ENCODE data around the gene AMDHD2. TPM values are rescaled to one million over a fixed set of nuclear protein-coding genes. Genes with fewer than 3 reads are reported as not detected.

The AMDHD2 gene
- total and polyA plus RNA-seq, 2 experiments from 2014 or later = 20.2 to 68.1 TPM

GRCh38 chr16:2490190-2491105 lies 29.7 kb upstream of the AMDHD2 start:
- no peaks in the 10 kb centered on the region for H3K36me3 Mint-ChIP-seq (ENCODE audit: low read depth)
- no peaks in the 10 kb centered on the region for H3K36me3 ChIP-seq (ENCODE audit: insufficient read depth)
- no peaks in the 10 kb centered on the region for H3K27me3 ChIP-seq (ENCODE audit: insufficient read depth)
- ATAC-seq = no peak
- no peak overlapping the region for H3K4me3 ChIP-seq
- no peak overlapping the region for H2AFZ ChIP-seq
- no peak for TF ChIP-seq ZNF114 (CRISPR knock-in tag; IDR thresholded peaks at IDR 0.05)
- no peak for TF ChIP-seq REST (IDR thresholded peaks at IDR 0.05; ENCODE audit: unreplicated experiment)
- TF ChIP-seq JUNB (IDR thresholded peaks at IDR 0.05; ENCODE audit: unreplicated experiment) = no peak
- TF ChIP-seq NANOG (IDR thresholded peaks at IDR 0.05; ENCODE audit: borderline replicate concordance) = no peak
- TF ChIP-seq ZNF462 (CRISPR knock-in tag; IDR thresholded peaks at IDR 0.05) = no peak
- no peak for TF ChIP-seq CTCF (conservative IDR thresholded peaks at IDR 0.05; ENCODE audit: low read depth in 2 of 2)
- TF ChIP-seq STAT1 (IDR thresholded peaks at IDR 0.05; ENCODE audit: unreplicated experiment) = no peak
- TF ChIP-seq ETS1 (IDR thresholded peaks at IDR 0.05) = no peak
- no peak for TF ChIP-seq EZH2phosphoT487 (IDR thresholded peaks at IDR 0.05; ENCODE audit: unreplicated experiment)
- TF ChIP-seq CREB1 (CRISPR knock-in tag; IDR thresholded peaks at IDR 0.05; ENCODE audit: low read depth) = no peak
- no peak for TF ChIP-seq EZH2 (IDR thresholded peaks at IDR 0.05; ENCODE audit: low read depth, unreplicated experiment)
- TF ChIP-seq POLR2AphosphoS5 (IDR thresholded peaks at IDR 0.05; ENCODE audit: low read depth) = no peak
- TF ChIP-seq ZNF331 (CRISPR knock-in tag; IDR thresholded peaks at IDR 0.05; ENCODE audit: low read depth) = no peak
- no peak overlapping the region for H3K4me3 Mint-ChIP-seq
- H3K4me1 Mint-ChIP-seq = peaks cover 9% of the 10 kb centered on the region; the same call in 2 of the 3 replicates
- H4K20me1 ChIP-seq (replicated peaks; ENCODE audit: insufficient read depth) = no peaks in the 10 kb centered on the region; the same call in 1 of the 2 replicates
- 0 out of 2 replicates have a peak, but pooled peaks cover 3% of the 10 kb centered on the region for H3K79me2 ChIP-seq (replicated peaks; ENCODE audit: insufficient read depth)
- H3K9me3 Mint-ChIP-seq = no peaks in the 10 kb centered on the region
- H3K4me1 ChIP-seq (ENCODE audit: insufficient read depth) = no peaks in the 10 kb centered on the region
- no peaks in the 10 kb centered on the region for H3F3A ChIP-seq (replicated peaks; ENCODE audit: low read depth)
- H3K27ac Mint-ChIP-seq = no peak overlapping the region
- H3K27ac ChIP-seq (ENCODE audit: low read depth) = no peak overlapping the region
- no peak overlapping the region for H3K4me2 ChIP-seq
- H3K9me2 ChIP-seq (ENCODE audit: insufficient read depth) = no peaks in the 10 kb centered on the region
- DNase-seq (ENCODE audit: low spot score) = no peak
- H3K27me3 Mint-ChIP-seq (ENCODE audit: insufficient read depth, low read depth, poor library complexity) = peaks cover 13% of the 10 kb centered on the region

Measured in GM23338 (cell line).